A549 (cell line): ENCODE data around the gene PALS2.

Experiments used
- CHD2 ChIP-seq: fragments of 150-350 bp; IDR thresholded peaks from 2 replicates; pipeline ENCODE4 v1.6.1; 2014; ENCODE audit warnings: low read length; ENCODE audit not compliant: partially characterized antibody
- KDM5A ChIP-seq: fragments of 200-600 bp; sonication (generic); IDR thresholded peaks from 2 replicates; pipeline ENCODE4 v1.6.1; 2016; ENCODE audit warnings: antibody characterized with exemption, mild to moderate bottlenecking
- POLR2A ChIP-seq: IDR thresholded peaks from 2 replicates; pipeline ENCODE4 v1.6.1; 2012; ENCODE audit warnings: mild to moderate bottlenecking, low read length
- RAD21 ChIP-seq, 2 experiments: fragments of >200 bp in 1 of 2; sonication (Bioruptor Twin) in 1 of 2; formaldehyde crosslinking in 1 of 2; IDR thresholded peaks in 1 of 2; conservative IDR thresholded peaks in 1 of 2; 2 replicates in 1 of 2; 3 replicates in 1 of 2; pipeline ENCODE4 v1.6.1; 2012 to 2018; ENCODE audit warnings: inconsistent platforms in 1 of 2
- SREBF2 ChIP-seq: fragments of 450-650 bp; IDR thresholded peaks from 2 replicates; pipeline ENCODE4 v1.6.1; 2014; ENCODE audit warnings: mild to moderate bottlenecking, moderate library complexity
- TF ChIP-seq, protein P1 (sequence below): fragments of >200 bp; sonication (Bioruptor Twin); formaldehyde crosslinking; IDR thresholded peaks from 3 replicates; pipeline ENCODE4 v1.5.1; 2016
- TF ChIP-seq, protein P2 (sequence below): fragments of 250-450 bp; sonication (Bioruptor Pico); IDR thresholded peaks from 2 replicates; pipeline ENCODE4 v1.5.0; 2021; ENCODE audit warnings: mild to moderate bottlenecking, moderate library complexity, borderline replicate concordance

DNA sequence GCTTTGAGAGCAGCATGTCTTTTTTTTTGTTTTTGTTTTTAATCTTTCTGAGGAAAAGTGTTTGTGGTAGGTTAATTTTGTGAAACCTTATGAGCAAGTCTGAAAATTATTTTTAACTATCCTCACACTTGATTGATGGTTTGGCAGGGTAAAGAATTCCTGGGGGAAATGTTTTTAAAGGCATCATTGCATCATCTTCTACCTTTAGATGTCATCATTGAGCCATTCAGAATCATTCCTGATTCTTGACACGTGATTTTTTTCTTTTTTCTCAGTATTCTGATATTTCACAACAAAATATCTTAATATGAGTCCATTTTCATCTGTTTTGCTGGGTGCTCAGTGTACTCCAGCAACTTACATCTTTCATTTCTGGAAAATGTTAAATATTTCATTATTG, 28.3 kb downstream of the PALS2 start:
- TF ChIP-seq POLR2A (no peak), SREBF2 (no peak), CHD2 (no peak), KDM5A (no peak), RAD21 (conservative IDR thresholded peaks at IDR 0.05 in 1 of 2, IDR thresholded peaks at IDR 0.05 in 1 of 2) (no peak)
- TF ChIP-seq, protein P1, sequence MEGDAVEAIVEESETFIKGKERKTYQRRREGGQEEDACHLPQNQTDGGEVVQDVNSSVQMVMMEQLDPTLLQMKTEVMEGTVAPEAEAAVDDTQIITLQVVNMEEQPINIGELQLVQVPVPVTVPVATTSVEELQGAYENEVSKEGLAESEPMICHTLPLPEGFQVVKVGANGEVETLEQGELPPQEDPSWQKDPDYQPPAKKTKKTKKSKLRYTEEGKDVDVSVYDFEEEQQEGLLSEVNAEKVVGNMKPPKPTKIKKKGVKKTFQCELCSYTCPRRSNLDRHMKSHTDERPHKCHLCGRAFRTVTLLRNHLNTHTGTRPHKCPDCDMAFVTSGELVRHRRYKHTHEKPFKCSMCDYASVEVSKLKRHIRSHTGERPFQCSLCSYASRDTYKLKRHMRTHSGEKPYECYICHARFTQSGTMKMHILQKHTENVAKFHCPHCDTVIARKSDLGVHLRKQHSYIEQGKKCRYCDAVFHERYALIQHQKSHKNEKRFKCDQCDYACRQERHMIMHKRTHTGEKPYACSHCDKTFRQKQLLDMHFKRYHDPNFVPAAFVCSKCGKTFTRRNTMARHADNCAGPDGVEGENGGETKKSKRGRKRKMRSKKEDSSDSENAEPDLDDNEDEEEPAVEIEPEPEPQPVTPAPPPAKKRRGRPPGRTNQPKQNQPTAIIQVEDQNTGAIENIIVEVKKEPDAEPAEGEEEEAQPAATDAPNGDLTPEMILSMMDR, result no peak
- TF ChIP-seq, protein P2, sequence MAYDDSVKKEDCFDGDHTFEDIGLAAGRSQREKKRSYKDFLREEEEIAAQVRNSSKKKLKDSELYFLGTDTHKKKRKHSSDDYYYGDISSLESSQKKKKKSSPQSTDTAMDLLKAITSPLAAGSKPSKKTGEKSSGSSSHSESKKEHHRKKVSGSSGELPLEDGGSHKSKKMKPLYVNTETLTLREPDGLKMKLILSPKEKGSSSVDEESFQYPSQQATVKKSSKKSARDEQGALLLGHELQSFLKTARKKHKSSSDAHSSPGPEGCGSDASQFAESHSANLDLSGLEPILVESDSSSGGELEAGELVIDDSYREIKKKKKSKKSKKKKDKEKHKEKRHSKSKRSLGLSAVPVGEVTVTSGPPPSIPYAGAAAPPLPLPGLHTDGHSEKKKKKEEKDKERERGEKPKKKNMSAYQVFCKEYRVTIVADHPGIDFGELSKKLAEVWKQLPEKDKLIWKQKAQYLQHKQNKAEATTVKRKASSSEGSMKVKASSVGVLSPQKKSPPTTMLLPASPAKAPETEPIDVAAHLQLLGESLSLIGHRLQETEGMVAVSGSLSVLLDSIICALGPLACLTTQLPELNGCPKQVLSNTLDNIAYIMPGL (CRISPR knock-in tag), result no peak
